HepG2 (cell line): Measurements from ENCODE around the gene PSMD1. TPM values are rescaled to one million over a fixed set of nuclear protein-coding genes. Genes with fewer than 3 reads are reported as not detected.

Experiments used
- ARID3A ChIP-seq: IDR thresholded peaks from 2 replicates; pipeline ENCODE4 v1.6.1; 2012; ENCODE audit warnings: low read depth, low read length, improper control_type of control experiment
- DR1 ChIP-seq: sonication (generic); formaldehyde crosslinking; IDR thresholded peaks from 2 replicates; pipeline ENCODE4 v1.8.0; 2021; ENCODE audit warnings: mild to moderate bottlenecking, missing genetic modification reagents, inconsistent platforms
- HDAC6 ChIP-seq: fragments of 200-600 bp; sonication (generic); IDR thresholded peaks from 2 replicates; pipeline ENCODE4 v1.7.0; 2017; ENCODE audit warnings: mild to moderate bottlenecking, antibody characterized with exemption, low read length, low read depth
- HMG20A ChIP-seq: IDR thresholded peaks from 2 replicates; pipeline ENCODE4 v1.6.1; 2016; ENCODE audit warnings: borderline replicate concordance
- KDM4B ChIP-seq: sonication (generic); formaldehyde crosslinking; IDR thresholded peaks from 2 replicates; pipeline ENCODE4 v1.4.0; 2020; ENCODE audit warnings: missing genetic modification reagents
- MIER2 ChIP-seq: IDR thresholded peaks from 2 replicates; pipeline ENCODE4 v1.6.1; 2016; ENCODE audit warnings: missing biosample characterization, missing genetic modification reagents
- MXI1 ChIP-seq: IDR thresholded peaks from 3 replicates; pipeline ENCODE4 v1.6.1; 2012; ENCODE audit warnings: low read depth, low read length, inconsistent platforms, borderline replicate concordance
- NONO ChIP-seq, 2 experiments: fragments of 450-650 bp in 1 of 2; sonication (generic) in 1 of 2; formaldehyde crosslinking in 1 of 2; IDR thresholded peaks in 1 of 2; conservative IDR thresholded peaks in 1 of 2; 2 replicates each; pipeline versions ENCODE4 v1.6.1 to v1.8.0; 2017 to 2022; ENCODE audit warnings: mild to moderate bottlenecking in 1 of 2, missing genetic modification reagents in 1 of 2, moderate library complexity in 1 of 2
- SP2 ChIP-seq: sonication (generic); formaldehyde crosslinking; IDR thresholded peaks from 2 replicates; pipeline ENCODE4 v1.5.1; 2020; ENCODE audit warnings: mild to moderate bottlenecking, missing genetic modification reagents
- ZKSCAN8 ChIP-seq: IDR thresholded peaks from 2 replicates; pipeline ENCODE4 v1.6.1; 2016; ENCODE audit warnings: borderline replicate concordance, missing genetic modification reagents, missing compliant biosample characterization
- ZNF577 ChIP-seq: sonication (generic); formaldehyde crosslinking; IDR thresholded peaks from 2 replicates; pipeline ENCODE4 v1.4.0; 2020; ENCODE audit warnings: mild to moderate bottlenecking, low read depth, missing genetic modification reagents, borderline replicate concordance
- ZNF879 ChIP-seq: sonication (generic); formaldehyde crosslinking; IDR thresholded peaks from 2 replicates; pipeline ENCODE4 v1.8.1; 2023; ENCODE audit warnings: missing genetic modification reagents
- polyA plus RNA-seq, 8 experiments: library from polyadenylated mRNA; depleted of rRNA in 3 of 8; stranded (reverse) in 7 of 8; unstranded in 1 of 8; fragments of >200 nt; fragmentation: Illumina TruSeq in 4 of 8; extraction: Trizol in 4 of 8; gene quantifications; 2 replicates each; pipeline versions ENCODE4 v1.2.1 to v1.2.3, GENCODE V29; 2011 to 2016; ENCODE audit warnings: low read depth in 4 of 8, missing spikeins in 1 of 8, mixed read lengths in 1 of 8; ENCODE audit not compliant: insufficient read depth in 1 of 8
- total RNA-seq, 5 experiments: library from RNA; depleted of rRNA; stranded (reverse); fragments of >200 nt; fragmentation: Illumina TruSeq; extraction: Trizol; gene quantifications; 2 replicates each; pipeline ENCODE4 v1.2.3, GENCODE V29; 2016; ENCODE audit warnings: low read depth in 1 of 5
- TF ChIP-seq, protein P1 (sequence below): sonication (generic); formaldehyde crosslinking; IDR thresholded peaks from 2 replicates; pipeline ENCODE4 v1.4.0; 2020; ENCODE audit warnings: mild to moderate bottlenecking, missing genetic modification reagents, borderline replicate concordance
- TF ChIP-seq, protein P2 (sequence below): sonication (generic); formaldehyde crosslinking; IDR thresholded peaks from 2 replicates; pipeline ENCODE4 v1.5.1; 2020; ENCODE audit warnings: missing genetic modification reagents, mild to moderate bottlenecking, borderline replicate concordance
- TF ChIP-seq, protein P3 (sequence below): sonication (generic); formaldehyde crosslinking; IDR thresholded peaks from 2 replicates; pipeline ENCODE4 v1.4.0; 2020; ENCODE audit warnings: mild to moderate bottlenecking, missing genetic modification reagents

PSMD1 gene
- total and polyA plus RNA-seq, 2 of the 13 experiments (the other 11 are each of a cell fraction or from before 2014, with no cell fraction given), result 136 to 191 TPM

DNA sequence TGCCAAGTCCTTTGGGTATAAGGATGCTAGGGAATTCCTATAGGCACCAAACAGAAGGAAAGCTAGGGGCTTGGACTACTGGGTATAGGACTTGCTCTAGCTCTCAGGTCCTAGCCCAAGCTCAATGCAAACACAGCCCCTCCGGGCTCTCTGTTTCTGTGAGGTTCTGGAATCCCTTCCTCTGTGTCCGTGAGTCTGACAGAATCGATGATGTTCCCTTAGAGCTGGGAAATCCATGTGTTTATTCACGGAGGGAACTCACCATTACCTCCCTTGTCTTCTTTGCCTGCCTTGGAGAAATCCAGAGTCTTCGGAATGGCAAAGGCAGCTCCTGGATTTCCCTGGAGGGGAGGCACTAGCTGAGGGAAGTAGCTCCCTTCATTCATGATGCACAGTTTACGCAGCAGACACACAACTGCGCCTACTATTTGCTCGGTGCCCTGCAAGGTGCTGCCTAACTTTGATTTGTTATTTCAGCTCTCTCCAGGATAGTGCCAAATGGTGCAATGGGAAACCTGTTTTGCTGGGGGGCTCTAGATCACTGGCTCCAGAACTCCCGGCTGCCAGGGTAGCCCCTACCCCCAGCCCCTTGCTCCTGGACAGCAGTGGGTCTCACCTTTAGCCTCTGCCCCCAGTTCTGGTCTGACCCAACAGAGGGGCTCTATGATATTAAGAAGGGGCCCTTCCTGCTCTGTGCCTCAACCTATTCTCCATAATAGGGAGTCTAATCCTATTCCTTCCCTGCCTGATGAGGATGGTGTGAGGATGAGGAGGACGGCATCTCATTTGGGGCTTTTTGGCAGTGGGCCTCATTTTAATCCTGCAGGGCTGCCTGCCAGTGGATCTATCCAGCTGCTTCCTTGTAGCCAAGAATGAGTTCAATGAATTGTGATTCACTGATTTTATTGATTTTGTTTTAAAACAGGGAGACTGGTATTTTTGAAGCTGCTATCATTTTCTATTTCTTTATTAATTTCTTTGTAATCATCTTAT, 8.4 kb upstream of the PSMD1 start (continued):
- TF ChIP-seq, protein P1, sequence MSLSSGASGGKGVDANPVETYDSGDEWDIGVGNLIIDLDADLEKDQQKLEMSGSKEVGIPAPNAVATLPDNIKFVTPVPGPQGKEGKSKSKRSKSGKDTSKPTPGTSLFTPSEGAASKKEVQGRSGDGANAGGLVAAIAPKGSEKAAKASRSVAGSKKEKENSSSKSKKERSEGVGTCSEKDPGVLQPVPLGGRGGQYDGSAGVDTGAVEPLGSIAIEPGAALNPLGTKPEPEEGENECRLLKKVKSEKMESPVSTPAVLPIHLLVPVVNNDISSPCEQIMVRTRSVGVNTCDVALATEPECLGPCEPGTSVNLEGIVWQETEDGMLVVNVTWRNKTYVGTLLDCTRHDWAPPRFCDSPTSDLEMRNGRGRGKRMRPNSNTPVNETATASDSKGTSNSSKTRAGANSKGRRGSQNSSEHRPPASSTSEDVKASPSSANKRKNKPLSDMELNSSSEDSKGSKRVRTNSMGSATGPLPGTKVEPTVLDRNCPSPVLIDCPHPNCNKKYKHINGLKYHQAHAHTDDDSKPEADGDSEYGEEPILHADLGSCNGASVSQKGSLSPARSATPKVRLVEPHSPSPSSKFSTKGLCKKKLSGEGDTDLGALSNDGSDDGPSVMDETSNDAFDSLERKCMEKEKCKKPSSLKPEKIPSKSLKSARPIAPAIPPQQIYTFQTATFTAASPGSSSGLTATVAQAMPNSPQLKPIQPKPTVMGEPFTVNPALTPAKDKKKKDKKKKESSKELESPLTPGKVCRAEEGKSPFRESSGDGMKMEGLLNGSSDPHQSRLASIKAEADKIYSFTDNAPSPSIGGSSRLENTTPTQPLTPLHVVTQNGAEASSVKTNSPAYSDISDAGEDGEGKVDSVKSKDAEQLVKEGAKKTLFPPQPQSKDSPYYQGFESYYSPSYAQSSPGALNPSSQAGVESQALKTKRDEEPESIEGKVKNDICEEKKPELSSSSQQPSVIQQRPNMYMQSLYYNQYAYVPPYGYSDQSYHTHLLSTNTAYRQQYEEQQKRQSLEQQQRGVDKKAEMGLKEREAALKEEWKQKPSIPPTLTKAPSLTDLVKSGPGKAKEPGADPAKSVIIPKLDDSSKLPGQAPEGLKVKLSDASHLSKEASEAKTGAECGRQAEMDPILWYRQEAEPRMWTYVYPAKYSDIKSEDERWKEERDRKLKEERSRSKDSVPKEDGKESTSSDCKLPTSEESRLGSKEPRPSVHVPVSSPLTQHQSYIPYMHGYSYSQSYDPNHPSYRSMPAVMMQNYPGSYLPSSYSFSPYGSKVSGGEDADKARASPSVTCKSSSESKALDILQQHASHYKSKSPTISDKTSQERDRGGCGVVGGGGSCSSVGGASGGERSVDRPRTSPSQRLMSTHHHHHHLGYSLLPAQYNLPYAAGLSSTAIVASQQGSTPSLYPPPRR (CRISPR knock-in tag), result no peak
- TF ChIP-seq ZNF577, result no peak
- no peak for TF ChIP-seq SP2
- TF ChIP-seq ARID3A, result no peak
- TF ChIP-seq ZNF879, result no peak
- TF ChIP-seq HDAC6, result no peak
- TF ChIP-seq KDM4B, result no peak
- TF ChIP-seq NONO (IDR thresholded peaks at IDR 0.05), result no peak
- TF ChIP-seq NONO (CRISPR knock-in tag; conservative IDR thresholded peaks at IDR 0.05), result peak; percentile 56; the same call in 1 of the 2 replicates
- TF ChIP-seq MIER2 (CRISPR knock-in tag), result no peak
- 0 out of 2 replicates have a peak, but pooled peaks have one; percentile 48 for TF ChIP-seq ZKSCAN8 (CRISPR knock-in tag)
- TF ChIP-seq DR1 (CRISPR knock-in tag), result no peak
- TF ChIP-seq, protein P2, sequence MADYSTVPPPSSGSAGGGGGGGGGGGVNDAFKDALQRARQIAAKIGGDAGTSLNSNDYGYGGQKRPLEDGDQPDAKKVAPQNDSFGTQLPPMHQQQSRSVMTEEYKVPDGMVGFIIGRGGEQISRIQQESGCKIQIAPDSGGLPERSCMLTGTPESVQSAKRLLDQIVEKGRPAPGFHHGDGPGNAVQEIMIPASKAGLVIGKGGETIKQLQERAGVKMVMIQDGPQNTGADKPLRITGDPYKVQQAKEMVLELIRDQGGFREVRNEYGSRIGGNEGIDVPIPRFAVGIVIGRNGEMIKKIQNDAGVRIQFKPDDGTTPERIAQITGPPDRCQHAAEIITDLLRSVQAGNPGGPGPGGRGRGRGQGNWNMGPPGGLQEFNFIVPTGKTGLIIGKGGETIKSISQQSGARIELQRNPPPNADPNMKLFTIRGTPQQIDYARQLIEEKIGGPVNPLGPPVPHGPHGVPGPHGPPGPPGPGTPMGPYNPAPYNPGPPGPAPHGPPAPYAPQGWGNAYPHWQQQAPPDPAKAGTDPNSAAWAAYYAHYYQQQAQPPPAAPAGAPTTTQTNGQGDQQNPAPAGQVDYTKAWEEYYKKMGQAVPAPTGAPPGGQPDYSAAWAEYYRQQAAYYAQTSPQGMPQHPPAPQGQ (CRISPR knock-in tag), result no peak
- no peak for TF ChIP-seq HMG20A (CRISPR knock-in tag)
- TF ChIP-seq, protein P3, sequence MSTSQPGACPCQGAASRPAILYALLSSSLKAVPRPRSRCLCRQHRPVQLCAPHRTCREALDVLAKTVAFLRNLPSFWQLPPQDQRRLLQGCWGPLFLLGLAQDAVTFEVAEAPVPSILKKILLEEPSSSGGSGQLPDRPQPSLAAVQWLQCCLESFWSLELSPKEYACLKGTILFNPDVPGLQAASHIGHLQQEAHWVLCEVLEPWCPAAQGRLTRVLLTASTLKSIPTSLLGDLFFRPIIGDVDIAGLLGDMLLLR (CRISPR knock-in tag), result 0 out of 2 replicates have a peak, but pooled peaks have one; percentile 0
- TF ChIP-seq MXI1, result no peak
